Measurements from ENCODE around the gene AMBRA1. TPM values are rescaled to one million over a fixed set of nuclear protein-coding genes. Genes with fewer than 3 reads are reported as not detected.

The AMBRA1 gene
- total and polyA plus RNA-seq, 2 of the 8 experiments (the other 6 are each of a cell fraction or from before 2014, with no cell fraction given), result 14.2 to 37.4 TPM

- H3K4me1 ChIP-seq (replicated peaks in 1 of 4; ENCODE audit: control insufficient read depth in 3 of 4, insufficient read depth in 4 of 4, low read length in 3 of 4), result peaks cover 0 to 9% (median 5%) of the 10 kb centered on the region in 4 experiments; a peak in 5 of 7 replicates
- H2BK12ac ChIP-seq (ENCODE audit: low read depth, low read length), result no peak overlapping the region
- no peak overlapping the region for H3K9ac ChIP-seq (replicated peaks in 1 of 4; ENCODE audit: extremely low read depth in 1 of 4, low read depth in 3 of 4, low read length in 3 of 4)
- DNase-seq (ENCODE audit: low read depth in 1 of 2, low spot score in 2 of 2), result no peak
- no peak overlapping the region for H3K4me2 ChIP-seq (ENCODE audit: insufficient read depth in 1 of 2, low read depth in 2 of 2, low read length in 2 of 2)
- H2BK15ac ChIP-seq (ENCODE audit: low read length), result no peak overlapping the region
- ChIA-PET POLR2A (ENCODE audit: partially characterized antibody) (no interaction called here), CTCF (ENCODE audit: partially characterized antibody) (no interaction called here)
- no peaks in the 10 kb centered on the region for H3K23me2 ChIP-seq (ENCODE audit: low read depth, low read length)
- no peak overlapping the region for H3K18ac ChIP-seq (ENCODE audit: extremely low read depth, low read length)
- no peaks in the 10 kb centered on the region for H3K27me3 ChIP-seq (replicated peaks in 1 of 4; ENCODE audit: control insufficient read depth in 3 of 4, extremely low read depth in 1 of 4, insufficient read depth in 3 of 4, low read length in 3 of 4)
- no peak overlapping the region for H2BK20ac ChIP-seq (ENCODE audit: low read length)
- H2BK120ac ChIP-seq (replicated peaks; ENCODE audit: low read depth, low read length), result no peak overlapping the region
- no peak overlapping the region for H3K4ac ChIP-seq (replicated peaks; ENCODE audit: insufficient read length, low read depth, low read length)
- H3K23ac ChIP-seq (ENCODE audit: insufficient read length), result no peak overlapping the region
- no peak overlapping the region for H3K4me3 ChIP-seq (ENCODE audit: extremely low read depth in 1 of 4, insufficient read depth in 2 of 4, low read depth in 3 of 4, low read length in 4 of 4)
- no peak overlapping the region for H2AFZ ChIP-seq (ENCODE audit: low read length)
- H3K79me1 ChIP-seq (ENCODE audit: low read depth, low read length), result no peaks in the 10 kb centered on the region
- H4K5ac ChIP-seq (ENCODE audit: insufficient read length, low read depth, low read length), result no peak overlapping the region
- H3K56ac ChIP-seq (replicated peaks; ENCODE audit: insufficient read length, low read depth, low read length), result no peak overlapping the region
- no peak overlapping the region for H4K91ac ChIP-seq (replicated peaks; ENCODE audit: insufficient read length, low read length)
- no peaks in the 10 kb centered on the region for H3K36me3 ChIP-seq (ENCODE audit: control insufficient read depth in 2 of 4, insufficient read depth in 4 of 4, low read length in 3 of 4)
- no peak overlapping the region for H2AK5ac ChIP-seq (ENCODE audit: low read depth, low read length)
- H4K20me1 ChIP-seq (replicated peaks in 1 of 2; ENCODE audit: control insufficient read depth in 1 of 2, insufficient read depth in 2 of 2, low read length in 2 of 2), result peaks cover 0 to 1% of the 10 kb centered on the region in 2 experiments
- H3K9me3 ChIP-seq (ENCODE audit: insufficient read depth in 2 of 2, low read depth in 1 of 2, low read length in 1 of 2), result no peaks in the 10 kb centered on the region
- WGBS, 2 experiments (ENCODE audit: extremely low coverage in 1 of 2, insufficient coverage in 1 of 2, insufficient read length in 1 of 2, insufficient replicate concordance in 2 of 2, low coverage in 1 of 2, low lambda C conversion rate in 2 of 2, missing lambda C conversion rate in 1 of 2), result 83% methylated on average over 1 of the region's 1 CpG; no CpG with 5 or more reads in 1 of the 2 experiments
- no peak overlapping the region for H2BK5ac ChIP-seq (ENCODE audit: low read depth, low read length)
- no peak overlapping the region for H4K8ac ChIP-seq (ENCODE audit: extremely low read depth, insufficient read depth, low read length)
- FAIRE-seq, result no peak
- no peak overlapping the region for H3K14ac ChIP-seq (ENCODE audit: insufficient read length)
- no peak overlapping the region for H3K27ac ChIP-seq (ENCODE audit: low read depth, low read length)
- no peaks in the 10 kb centered on the region for H3K79me2 ChIP-seq (ENCODE audit: control insufficient read depth in 1 of 2, insufficient read depth in 2 of 2, low read length in 2 of 2)
- TF ChIP-seq E2F6 (IDR thresholded peaks at IDR 0.05) (no peak), RXRA (IDR thresholded peaks at IDR 0.05; ENCODE audit: insufficient read depth, low read depth, low read length) (no peak), MAX (IDR thresholded peaks at IDR 0.05) (no peak), CTCF (IDR thresholded peaks at IDR 0.05; ENCODE audit: control extremely low read depth in 1 of 3, insufficient read depth in 1 of 3, low read depth in 1 of 3, low read length in 3 of 3) (no peak), RAD21 (IDR thresholded peaks at IDR 0.05 in 1 of 2, conservative IDR thresholded peaks at IDR 0.05 in 1 of 2; ENCODE audit: low read depth in 2 of 2, low read length in 2 of 2) (no peak), ASH2L (IDR thresholded peaks at IDR 0.05; ENCODE audit: low read length) (no peak), SIN3A (conservative IDR thresholded peaks at IDR 0.05 in 1 of 2, IDR thresholded peaks at IDR 0.05 in 1 of 2; ENCODE audit: low read depth in 1 of 2, low read length in 2 of 2) (no peak), FOSL1 (IDR thresholded peaks at IDR 0.05; ENCODE audit: insufficient read depth, low read depth, low read length) (no peak), EGR1 (IDR thresholded peaks at IDR 0.05; ENCODE audit: borderline replicate concordance, low read depth, low read length) (no peak), CBX8 (IDR thresholded peaks at IDR 0.05; ENCODE audit: borderline replicate concordance, low read depth, low read length) (no peak)
These were observed 128.1 kb downstream of the AMBRA1 start for GRCh38 chr11:46465683-46466082.

All from H1 (cell line).